ENCODE results near the gene CCNL2. TPM values are rescaled to one million over a fixed set of nuclear protein-coding genes. Genes with fewer than 3 reads are reported as not detected.
"Not testable (repeated sequence)": the region's sequence is repeated elsewhere in the genome, so short reads cannot be mapped to it uniquely, and the experiment has no call there.

The CCNL2 gene
- total RNA-seq, 8 experiments from 2014 or later = 99.6 to 392 (median 163) TPM

DNA sequence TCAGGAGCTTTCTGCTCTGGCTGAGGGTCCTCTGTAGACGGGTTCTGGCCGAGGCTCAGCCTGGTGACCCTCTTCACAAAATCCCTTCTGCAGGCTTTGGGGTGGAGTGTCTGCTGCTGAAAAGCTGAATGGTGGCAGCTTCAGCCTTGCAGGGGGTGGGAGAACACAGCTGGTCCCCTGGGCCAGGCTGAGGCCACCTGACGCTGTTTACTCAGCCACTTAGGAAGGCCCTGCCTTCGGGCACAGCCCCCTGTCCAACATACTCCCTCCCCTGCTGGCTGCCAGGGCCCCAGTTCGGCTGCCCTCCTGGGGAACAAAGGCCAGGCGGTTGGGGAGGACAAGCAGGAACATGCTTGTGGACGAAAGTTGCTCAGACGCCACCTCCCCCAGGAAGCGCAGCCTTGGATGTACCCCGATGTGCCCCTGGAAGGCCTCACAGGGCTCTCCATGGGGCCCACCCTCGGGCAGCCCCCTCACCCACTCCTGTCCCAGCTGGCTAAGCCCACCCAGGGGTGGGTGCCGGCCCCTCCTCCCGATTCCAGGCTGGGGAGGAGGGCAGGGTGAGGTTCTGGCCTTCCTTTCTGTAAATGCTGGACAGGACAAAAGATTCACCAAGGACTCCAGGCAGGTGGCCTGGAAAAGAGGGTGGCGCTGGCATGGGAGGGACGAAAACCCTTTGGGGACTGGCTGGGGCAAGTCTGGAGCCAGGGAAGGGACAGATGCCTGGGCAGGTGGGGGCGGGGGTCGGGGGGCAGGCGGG, 22.2 kb upstream of the CCNL2 start, which contains the start of gene ANKRD65:
Gene ANKRD65, minus strand, starts transcription at position 130 of the 760 bp plus-strand sequence. CDS start 271 bp downstream, outside the sequence.
- H3K4me3 ChIP-seq = no peak within 1 kb of the TSS
- 50 to 84% (median 66%) methylated on average over 1 to 6 of the region's 18 CpGs; no CpG with 5 or more reads in 6 of the 10 experiments for WGBS, 10 experiments
- H3K27ac ChIP-seq = peak within 1 kb of the TSS in 1 of 2 donors; percentile 21
- peak in 5 of 8 experiments; percentile 40 to 74 (median 58) for ATAC-seq (replicated peaks in 6 of 8)
- H3K4me1 ChIP-seq (replicated peaks in 1 of 2) = peaks cover 42 to 46% of the 10 kb centered on the region in 2 donors
- in situ Hi-C loops (cut with MboI; ENCODE audit: low pct_unique_long_range_greater_than_20kb in 2 of 9, low sequenced_read_pairs in 9 of 9, unreplicated experiment in 9 of 9) = no loop called here

DNA sequence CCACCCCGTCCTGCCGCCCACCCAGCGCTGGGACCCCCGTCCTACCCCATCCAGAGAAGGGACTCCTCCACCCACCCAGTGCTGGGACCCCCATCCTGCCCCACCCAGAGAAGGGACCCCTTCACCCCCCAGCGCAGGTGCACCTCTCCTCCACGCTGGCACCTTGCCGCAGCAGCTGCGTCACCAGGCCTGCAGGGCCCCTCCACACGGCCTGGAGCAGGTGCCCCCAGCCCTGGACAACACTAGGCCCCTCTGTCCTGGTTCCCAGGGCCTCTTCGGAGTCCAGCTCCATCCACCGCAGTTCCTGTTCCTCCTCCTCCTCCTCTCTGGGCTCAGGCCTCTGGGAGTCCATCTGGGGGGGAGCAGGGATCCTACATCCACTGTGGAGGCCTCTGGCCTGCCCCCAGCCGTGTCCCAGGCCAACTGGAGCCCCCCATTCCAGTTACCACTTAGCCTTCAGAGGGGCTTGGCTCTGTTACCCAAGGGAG, 21.6 kb upstream of the CCNL2 start:
- H3K4me1 ChIP-seq (replicated peaks in 1 of 2) = peaks cover 36 to 40% of the 10 kb centered on the region in 2 donors
- no peak overlapping the region for H3K4me3 ChIP-seq
- WGBS, 10 experiments = 100% methylated on average over 1 of the region's 12 CpGs; no CpG with 5 or more reads in 9 of the 10 experiments
- in situ Hi-C loops (cut with MboI; ENCODE audit: low pct_unique_long_range_greater_than_20kb in 2 of 9, low sequenced_read_pairs in 9 of 9, unreplicated experiment in 9 of 9) = no loop called here
- ATAC-seq (replicated peaks in 6 of 8) = peak in 5 of 8 experiments; percentile 1 to 14 (median 5)
- peak overlapping the region in 1 of 2 donors; percentile 21 for H3K27ac ChIP-seq

DNA sequence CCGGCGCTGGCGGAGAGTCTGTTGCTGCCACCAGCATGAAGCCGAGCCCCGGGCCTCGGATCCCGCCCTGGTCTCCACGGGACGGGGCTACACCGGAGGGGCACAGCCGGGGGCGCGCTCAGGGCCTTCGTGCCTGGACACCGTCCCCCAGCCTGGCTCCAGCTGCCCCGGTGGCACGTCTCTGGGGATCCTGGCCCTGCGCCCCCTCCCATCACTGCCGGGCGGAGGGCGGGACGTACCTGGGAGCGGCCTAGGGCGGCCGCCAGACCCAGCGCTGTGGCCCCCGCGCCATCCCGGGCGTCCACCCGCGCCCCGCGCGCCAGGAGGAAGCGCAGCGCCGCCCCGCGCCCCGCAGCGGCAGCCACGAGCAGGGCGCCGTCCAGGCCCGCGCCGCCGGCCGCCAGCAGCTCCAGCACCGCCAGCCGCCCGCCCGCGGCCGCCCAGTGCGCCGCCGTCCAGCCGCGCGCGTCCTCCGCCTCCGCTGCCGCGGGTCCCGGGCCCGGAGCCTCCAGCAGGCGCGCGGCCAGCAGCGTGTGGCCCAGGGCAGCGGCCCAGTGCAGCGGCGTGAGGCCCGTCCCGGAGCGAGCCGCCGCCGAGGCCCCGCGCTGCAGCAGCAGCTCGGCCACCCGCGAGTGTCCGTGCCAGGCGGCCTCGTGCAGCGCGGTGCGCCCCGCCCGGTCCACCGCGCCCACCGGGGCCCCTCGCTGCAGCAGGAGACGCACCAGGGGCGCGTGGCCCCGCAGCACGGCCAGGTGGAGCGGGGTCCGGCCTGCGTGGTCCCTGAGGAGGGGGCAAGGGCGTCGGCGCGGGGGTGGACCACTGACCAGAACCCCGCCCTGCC, 20.9 kb upstream of the CCNL2 start:
- peaks cover 32 to 37% of the 10 kb centered on the region in 2 donors for H3K4me1 ChIP-seq (replicated peaks in 1 of 2)
- 70 to 100% methylated on average over 1 to 2 of the region's 112 CpGs; no CpG with 5 or more reads in 8 of the 10 experiments for WGBS, 10 experiments
- H3K27ac ChIP-seq = no peak overlapping the region
- H3K4me3 ChIP-seq = no peak overlapping the region
- peak in 6 of 8 experiments; percentile 12 to 90 (median 51) for ATAC-seq (replicated peaks in 6 of 8)
- in situ Hi-C loops (cut with MboI; ENCODE audit: low pct_unique_long_range_greater_than_20kb in 2 of 9, low sequenced_read_pairs in 9 of 9, unreplicated experiment in 9 of 9) = no loop called here

DNA sequence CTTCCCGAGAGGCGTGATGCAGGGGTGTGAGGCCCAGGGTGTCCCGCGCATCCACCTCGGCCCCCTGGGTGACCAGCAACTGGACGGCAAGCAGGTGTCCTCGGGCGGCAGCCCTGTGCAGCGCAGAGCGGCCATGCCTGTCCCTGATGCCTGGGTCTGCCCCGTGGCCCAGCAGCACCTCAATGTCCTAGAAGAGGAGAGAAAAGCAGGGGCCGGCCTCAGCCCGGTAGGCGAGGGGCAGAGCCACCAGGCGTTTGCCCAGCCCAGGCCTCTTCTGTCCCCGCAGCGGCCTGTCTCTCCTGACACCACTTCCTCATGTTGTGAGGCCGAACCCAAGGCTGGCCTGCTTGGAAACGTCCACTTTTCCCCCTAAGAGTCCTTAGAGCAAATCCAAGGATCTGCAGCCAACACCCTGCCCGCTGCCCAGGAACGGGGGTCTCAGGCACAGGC, 20.3 kb upstream of the CCNL2 start:
- in situ Hi-C loops (cut with MboI; ENCODE audit: low pct_unique_long_range_greater_than_20kb in 2 of 9, low sequenced_read_pairs in 9 of 9, unreplicated experiment in 9 of 9) = no loop called here

DNA sequence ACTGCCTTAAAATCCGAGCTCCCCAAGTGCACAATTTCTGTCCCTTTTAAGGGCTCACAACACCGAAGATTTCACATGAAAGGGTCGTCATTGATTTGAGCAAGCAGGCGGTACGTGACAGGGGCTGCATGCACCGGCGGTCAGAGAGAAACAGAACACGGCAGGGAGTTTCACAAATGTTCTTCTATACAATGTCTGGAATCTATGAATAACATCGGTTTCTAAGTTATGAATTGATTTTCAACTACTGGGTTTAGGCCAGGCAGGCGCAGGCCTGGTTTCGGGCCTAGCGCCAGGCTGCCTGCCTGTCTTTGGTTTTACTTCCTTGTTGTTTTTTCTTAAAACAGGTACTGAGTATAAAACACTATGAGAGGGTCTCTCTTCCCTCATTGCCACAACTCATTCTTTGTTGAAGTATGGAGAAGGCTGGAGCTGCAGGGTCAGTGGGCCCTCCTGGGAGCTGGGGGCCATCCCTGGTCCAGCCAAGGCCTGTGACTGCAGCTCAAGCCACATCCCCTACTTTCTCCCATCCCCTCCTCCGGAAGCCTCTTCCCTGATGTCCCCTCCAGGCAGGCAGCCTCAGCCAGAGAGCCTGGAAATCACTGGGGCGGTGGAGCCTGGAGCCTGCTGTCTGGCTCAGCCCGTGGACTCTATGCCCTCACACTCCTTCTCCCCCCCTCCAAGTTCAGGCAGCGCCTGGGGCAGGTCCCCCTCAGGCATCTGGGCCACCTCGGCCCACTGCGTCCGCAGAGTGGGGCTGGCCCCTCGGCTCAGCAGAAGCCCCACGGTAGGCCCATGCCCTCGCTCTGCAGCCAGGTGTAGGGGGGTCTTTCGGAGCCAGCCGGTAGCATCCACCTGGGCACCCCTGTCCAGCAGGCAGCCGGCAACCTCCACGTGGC, 19.6 kb upstream of the CCNL2 start:
- ATAC-seq (replicated peaks in 6 of 8) = peak in 3 of 8 experiments; percentile 7 to 11 (median 10)
- H3K27ac ChIP-seq = peak overlapping the region in 1 of 2 donors; percentile 42
- in situ Hi-C loops (cut with MboI; ENCODE audit: low pct_unique_long_range_greater_than_20kb in 2 of 9, low sequenced_read_pairs in 9 of 9, unreplicated experiment in 9 of 9) = no loop called here

More for the DNA sequence above, 20.3 kb upstream of the CCNL2 start:
- Histone ChIP-seq H3K4me1 (replicated peaks in 1 of 2) (peaks cover 32 to 37% of the 10 kb centered on the region in 2 donors), H3K27ac (no peak overlapping the region), H3K4me3 (no peak overlapping the region)
- ATAC-seq (replicated peaks in 6 of 8) = peak in 1 of 8 experiments; percentile 1
- WGBS, 10 experiments = 69 to 94% (median 88%) methylated on average over 1 to 8 of the region's 21 CpGs; no CpG with 5 or more reads in 5 of the 10 experiments

DNA sequence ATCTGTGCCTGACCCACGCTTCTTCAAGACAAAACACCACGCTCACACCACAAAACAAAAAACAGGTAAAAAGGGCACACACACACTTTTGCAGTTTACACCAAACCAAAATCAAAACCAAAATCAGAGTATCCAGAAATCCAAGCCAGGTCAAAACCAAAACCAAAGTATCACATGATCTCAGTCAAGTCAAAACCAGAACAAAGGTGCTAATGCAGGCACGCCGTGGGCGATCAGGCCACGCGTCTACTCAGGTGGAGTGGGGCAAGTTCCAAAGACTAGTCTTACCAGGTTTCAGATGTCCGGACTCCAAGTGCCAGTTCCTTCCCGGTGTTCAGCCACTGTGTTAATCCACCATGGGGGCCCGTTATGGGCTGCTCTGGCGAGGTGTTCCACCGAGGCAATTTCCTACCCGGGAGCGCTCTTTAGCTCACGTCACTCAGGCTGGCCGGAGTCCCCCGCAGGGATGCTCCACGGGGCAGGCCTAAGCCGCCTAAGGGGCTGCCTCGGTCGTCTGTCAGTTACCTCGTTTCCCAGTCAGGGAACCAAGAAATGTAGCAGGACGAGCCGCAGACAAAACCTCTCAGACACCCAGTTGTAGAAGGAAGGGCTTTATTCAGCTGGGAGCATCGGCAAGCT, 18.8 kb upstream of the CCNL2 start:
- ATAC-seq (replicated peaks in 6 of 8); in situ Hi-C loops (cut with MboI; ENCODE audit: low pct_unique_long_range_greater_than_20kb in 2 of 9, low sequenced_read_pairs in 9 of 9, unreplicated experiment in 9 of 9); H3K4me3 ChIP-seq: not testable (repeated sequence)
- 80 to 94% (median 83%) methylated on average over 1 to 18 of the region's 25 CpGs; no CpG with 5 or more reads in 1 of the 10 experiments for WGBS, 10 experiments
- Histone ChIP-seq H3K27ac (peak overlapping the region in 1 of 2 donors; percentile 42), H3K4me1 (replicated peaks in 1 of 2) (peaks cover 32 to 35% of the 10 kb centered on the region in 2 donors)

More for the DNA sequence above, 19.6 kb upstream of the CCNL2 start:
- WGBS, 10 experiments = 58 to 93% (median 80%) methylated on average over 2 to 20 of the region's 26 CpGs; no CpG with 5 or more reads in 1 of the 10 experiments
- Histone ChIP-seq H3K4me1 (replicated peaks in 1 of 2) (peaks cover 32 to 37% of the 10 kb centered on the region in 2 donors), H3K4me3 (no peak overlapping the region)

DNA sequence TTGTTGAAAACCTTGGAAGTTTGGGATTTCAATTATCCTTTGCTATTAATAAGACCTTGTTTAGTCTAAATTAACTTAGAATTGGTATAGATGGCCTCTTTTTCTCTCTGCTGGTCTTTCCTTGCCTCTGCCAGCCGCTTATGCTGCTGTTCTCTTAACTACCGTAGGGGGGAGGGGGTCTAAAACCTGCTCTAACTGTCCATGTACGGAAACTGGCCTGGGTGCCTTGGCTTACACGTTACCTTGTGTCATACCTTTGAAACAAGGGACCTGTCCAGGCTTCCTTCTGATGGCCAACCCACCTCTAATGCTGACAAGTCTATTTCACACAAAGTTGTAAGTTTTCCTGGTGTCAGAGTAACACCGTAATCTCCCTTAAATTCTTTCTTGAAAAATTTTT, 18.3 kb upstream of the CCNL2 start:
- WGBS, 10 experiments = 29 to 82% (median 63%) methylated on average over 1 to 5 of the region's 5 CpGs; no CpG with 5 or more reads in 1 of the 10 experiments
- H3K27ac ChIP-seq; ATAC-seq (replicated peaks in 6 of 8); H3K4me3 ChIP-seq; in situ Hi-C loops (cut with MboI; ENCODE audit: low pct_unique_long_range_greater_than_20kb in 2 of 9, low sequenced_read_pairs in 9 of 9, unreplicated experiment in 9 of 9): not testable (repeated sequence)
- H3K4me1 ChIP-seq (replicated peaks in 1 of 2) = peaks cover 30 to 31% of the 10 kb centered on the region in 2 donors

DNA sequence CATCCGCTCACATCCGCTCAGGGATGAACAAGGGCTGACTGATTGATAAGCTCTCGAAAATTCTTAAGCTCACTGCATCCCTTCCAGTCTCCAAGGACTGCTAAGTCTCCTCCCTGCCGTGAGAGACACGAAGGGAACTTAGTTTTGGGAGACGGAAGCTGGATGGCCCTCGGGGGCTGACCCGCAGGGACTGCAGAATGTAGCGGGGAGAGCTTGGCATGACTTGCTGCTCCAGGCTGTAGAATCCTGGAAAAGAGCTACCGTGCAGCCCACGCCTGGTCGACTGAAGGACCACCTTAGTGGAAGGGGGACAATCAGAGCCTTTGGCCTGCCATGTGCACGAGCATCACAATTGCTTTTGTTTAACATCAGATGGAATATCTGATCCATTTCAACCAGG, 16.6 kb upstream of the CCNL2 start:
- 71 to 81% (median 78%) methylated on average over 3 to 12 of the region's 13 CpGs; no CpG with 5 or more reads in 6 of the 10 experiments for WGBS, 10 experiments
- Histone ChIP-seq H3K4me3 (no peak overlapping the region), H3K27ac (no peak overlapping the region), H3K4me1 (replicated peaks in 1 of 2) (peaks cover 19 to 26% of the 10 kb centered on the region in 2 donors)
- in situ Hi-C loops (cut with MboI; ENCODE audit: low pct_unique_long_range_greater_than_20kb in 2 of 9, low sequenced_read_pairs in 9 of 9, unreplicated experiment in 9 of 9) = no loop called here
- ATAC-seq (replicated peaks in 6 of 8) = no peak

DNA sequence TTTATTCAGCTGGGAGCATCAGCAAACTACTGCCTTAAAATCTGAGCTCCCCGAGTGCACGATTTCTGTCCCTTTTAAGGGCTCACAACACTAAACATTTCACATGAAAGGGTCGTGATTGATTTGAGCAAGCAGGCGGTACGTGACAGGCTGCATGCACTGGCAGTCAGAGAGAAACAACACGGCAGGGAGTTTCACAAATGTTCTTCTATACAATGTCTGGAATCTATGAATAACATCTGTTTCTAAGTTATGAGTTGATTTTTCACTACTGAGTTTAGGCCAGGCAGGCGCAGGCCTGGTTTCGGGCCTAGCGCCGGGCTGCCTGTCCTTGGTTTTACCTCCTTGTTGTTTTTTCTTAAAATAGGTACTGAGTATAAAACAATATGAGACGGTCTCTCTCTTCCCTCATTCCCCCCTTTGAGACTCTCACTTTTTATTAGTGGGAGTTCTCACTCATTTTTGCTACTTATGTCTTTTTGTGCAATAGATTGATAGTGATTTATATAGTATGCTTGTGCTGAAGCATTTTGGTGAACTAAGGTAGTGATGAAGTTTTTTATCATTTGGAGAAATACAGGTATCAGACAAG, 13.3 kb upstream of the CCNL2 start:
- H3K4me3 ChIP-seq; H3K27ac ChIP-seq; ATAC-seq (replicated peaks in 6 of 8); in situ Hi-C loops (cut with MboI; ENCODE audit: low pct_unique_long_range_greater_than_20kb in 2 of 9, low sequenced_read_pairs in 9 of 9, unreplicated experiment in 9 of 9): not testable (repeated sequence)
- H3K4me1 ChIP-seq (replicated peaks in 1 of 2) = peaks cover 25 to 38% of the 10 kb centered on the region in 2 donors
- 28 to 100% (median 96%) methylated on average over 1 to 11 of the region's 11 CpGs; no CpG with 5 or more reads in 3 of the 10 experiments for WGBS, 10 experiments

DNA sequence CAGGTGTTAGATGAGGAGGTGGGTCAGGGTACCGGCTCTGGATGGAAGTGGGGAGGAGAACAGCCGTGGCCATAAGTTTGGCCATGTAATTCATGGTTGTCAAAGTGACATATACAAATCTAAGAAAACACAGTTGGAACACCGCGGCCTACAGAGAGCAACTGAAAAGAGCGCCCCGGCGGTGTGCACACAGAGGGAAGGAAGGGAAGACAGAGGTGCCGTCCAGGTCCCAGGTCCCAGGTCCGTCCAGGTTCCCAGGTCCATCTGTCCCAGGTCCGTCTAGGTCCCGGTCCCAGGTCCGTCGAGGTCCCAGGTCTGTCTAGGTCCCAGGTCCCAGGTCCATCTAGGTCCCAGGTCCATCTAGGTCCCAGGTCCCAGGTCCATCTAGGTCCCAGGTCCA, 12.5 kb upstream of the CCNL2 start:
- H3K4me1 ChIP-seq (replicated peaks in 1 of 2) = peaks cover 24 to 34% of the 10 kb centered on the region in 2 donors
- no peak overlapping the region for H3K27ac ChIP-seq
- H3K4me3 ChIP-seq = no peak overlapping the region
- 95 to 100% (median 99%) methylated on average over 1 to 10 of the region's 13 CpGs; no CpG with 5 or more reads in 2 of the 10 experiments for WGBS, 10 experiments
- in situ Hi-C loops (cut with MboI; ENCODE audit: low pct_unique_long_range_greater_than_20kb in 2 of 9, low sequenced_read_pairs in 9 of 9, unreplicated experiment in 9 of 9) = no loop called here
- ATAC-seq (replicated peaks in 6 of 8) = no peak

DNA sequence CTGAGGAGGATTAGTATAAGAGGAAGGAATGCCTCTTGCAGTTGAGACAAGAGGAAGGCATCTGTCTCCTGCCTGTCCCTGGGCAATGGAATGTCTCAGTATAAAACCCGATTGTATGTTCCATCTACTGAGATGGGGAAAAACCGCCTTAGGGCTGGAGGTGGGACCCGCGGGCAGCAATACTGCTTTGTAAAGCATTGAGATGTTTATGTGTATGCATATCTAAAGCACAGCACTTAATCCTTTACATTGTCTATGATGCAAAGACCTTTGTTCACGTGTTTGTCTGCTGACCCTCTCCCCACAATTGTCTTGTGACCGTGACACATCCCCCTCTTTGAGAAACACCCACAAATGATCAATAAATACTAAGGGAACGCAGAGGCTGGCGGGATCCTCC, 11.1 kb upstream of the CCNL2 start:
- H3K27ac ChIP-seq = peak overlapping the region; percentile 54 to 79
- H3K4me3 ChIP-seq = peak overlapping the region in 1 of 5 donors; percentile 12
- ATAC-seq (replicated peaks in 6 of 8); in situ Hi-C loops (cut with MboI; ENCODE audit: low pct_unique_long_range_greater_than_20kb in 2 of 9, low sequenced_read_pairs in 9 of 9, unreplicated experiment in 9 of 9): not testable (repeated sequence)
- H3K4me1 ChIP-seq (replicated peaks in 1 of 2) = peaks cover 33 to 43% of the 10 kb centered on the region in 2 donors
- 18 to 100% (median 25%) methylated on average over 1 to 7 of the region's 8 CpGs; no CpG with 5 or more reads in 5 of the 10 experiments for WGBS, 10 experiments

All from motor neuron (in vitro differentiated cells).